PC-3 (cell line): ENCODE measurements around the gene AMER2. TPM values are rescaled to one million over a fixed set of nuclear protein-coding genes. Genes with fewer than 3 reads are reported as not detected.

Experiments
- ATAC-seq: fragments of 200-7000 bp; cut with Tn5 transposase; 2 replicates; pipeline ENCODE4 v1.9.1; 2020; ENCODE audit warnings: mild to moderate bottlenecking, moderate library complexity
- BruUV-seq: library from RNA; stranded (reverse); fragments of 400-500 nt; replicated peaks from 2 replicates; lab custom pipeline; 2021; lab: Mats Ljungman, UMichigan
- CTCF ChIA-PET: fragments of 300-600 bp; sonication (Branson Sonifier 250); formaldehyde crosslinking; loops from one replicate; lab custom pipeline; 2022; ENCODE audit warnings: antibody characterized with exemption; lab: Charles Lee
- POLR2A ChIA-PET: fragments of 300-600 bp; sonication (Branson Sonifier 250); formaldehyde crosslinking; loops from one replicate; lab custom pipeline; 2022; ENCODE audit warnings: antibody characterized with exemption; ENCODE audit not compliant: unreplicated experiment; lab: Charles Lee
- DNase-seq: peaks from one replicate; pipeline ENCODE4 v3.0.0-alpha.2; 2015
- H2AFZ ChIP-seq: fragments of 300-600 bp; sonication (generic); 2 replicates; pipeline ENCODE4 v1.6.0; 2016; ENCODE audit warnings: antibody characterized with exemption, low read length
- H3F3A ChIP-seq: fragments of 300-600 bp; sonication (generic); one replicate; pipeline ENCODE4 v1.6.0; 2017; ENCODE audit warnings: antibody characterized with exemption, low read length, control low read depth, mild to moderate bottlenecking; ENCODE audit not compliant: unreplicated experiment
- H3K27ac ChIP-seq: fragments of 300-600 bp; sonication (generic); 2 replicates; pipeline ENCODE4 v1.5.1; 2016; ENCODE audit warnings: mild to moderate bottlenecking, low read length
- H3K27me3 ChIP-seq: fragments of 300-600 bp; sonication (generic); 2 replicates; pipeline ENCODE4 v1.6.1; 2016; ENCODE audit warnings: low read length, mixed read lengths
- H3K36me3 ChIP-seq: fragments of 300-600 bp; sonication (generic); 2 replicates; pipeline ENCODE4 v1.6.1; 2016; ENCODE audit warnings: low read depth, mixed run types, low read length, mixed read lengths
- H3K4me1 ChIP-seq: fragments of 300-600 bp; sonication (generic); 2 replicates; pipeline ENCODE4 v1.5.1; 2016; ENCODE audit warnings: low read length; ENCODE audit not compliant: insufficient read depth
- H3K4me2 ChIP-seq: fragments of 300-600 bp; sonication (generic); 2 replicates; pipeline ENCODE4 v1.6.0; 2016; ENCODE audit warnings: low read length
- H3K4me3 ChIP-seq: fragments of 300-600 bp; sonication (generic); 2 replicates; pipeline ENCODE4 v1.5.1; 2016; ENCODE audit warnings: mild to moderate bottlenecking, low read length, mixed read lengths
- H3K79me2 ChIP-seq: fragments of 300-600 bp; sonication (generic); 2 replicates; pipeline ENCODE4 v1.6.1; 2017; ENCODE audit warnings: low read length, mixed read lengths
- H3K9ac ChIP-seq: fragments of 300-600 bp; sonication (generic); 2 replicates; pipeline ENCODE4 v1.6.0; 2016; ENCODE audit warnings: mild to moderate bottlenecking, low read length
- H3K9me2 ChIP-seq: fragments of 300-600 bp; sonication (generic); replicated peaks from 2 replicates; pipeline ENCODE4 v1.6.1; 2016; ENCODE audit warnings: mixed run types, low read length, mixed read lengths
- H3K9me3 ChIP-seq: fragments of 300-600 bp; sonication (generic); 2 replicates; pipeline ENCODE4 v1.6.1; 2016; ENCODE audit warnings: low read length, mixed read lengths
- H4K20me1 ChIP-seq: fragments of 300-600 bp; sonication (generic); 2 replicates; pipeline ENCODE4 v1.6.1; 2016; ENCODE audit warnings: low read length, mixed read lengths
- EZH2 ChIP-seq: fragments of 300-600 bp; sonication (generic); IDR thresholded peaks from one replicate; pipeline ENCODE4 v1.6.1; 2017; ENCODE audit warnings: antibody characterized with exemption, mild to moderate bottlenecking, low read length; ENCODE audit not compliant: unreplicated experiment
- EZH2phosphoT487 ChIP-seq: fragments of 300-600 bp; sonication (generic); IDR thresholded peaks from 2 replicates; pipeline ENCODE4 v1.6.1; 2018; ENCODE audit warnings: mild to moderate bottlenecking, antibody characterized with exemption, low read length, borderline replicate concordance
- intact Hi-C: fragments of 100-400 bp; cut with micrococcal nuclease; formaldehyde crosslinking; loops from 2 replicates; pipeline ENCODE4 v1.9.0; 2023
- total RNA-seq: library from RNA; depleted of rRNA; stranded (reverse); fragments of >200 nt; gene quantifications from 2 replicates; pipeline ENCODE4 v1.2.3, GENCODE V29; 2014
- TF ChIP-seq, protein P1 (sequence below): fragments of 300-600 bp; sonication (generic); conservative IDR thresholded peaks from 2 replicates; pipeline ENCODE4 v1.5.1; 2017; ENCODE audit warnings: antibody characterized with exemption, low read depth, mild to moderate bottlenecking, low read length

Gene AMER2
- total RNA-seq, 1 experiment from 2014 or later = not detected

DNA sequence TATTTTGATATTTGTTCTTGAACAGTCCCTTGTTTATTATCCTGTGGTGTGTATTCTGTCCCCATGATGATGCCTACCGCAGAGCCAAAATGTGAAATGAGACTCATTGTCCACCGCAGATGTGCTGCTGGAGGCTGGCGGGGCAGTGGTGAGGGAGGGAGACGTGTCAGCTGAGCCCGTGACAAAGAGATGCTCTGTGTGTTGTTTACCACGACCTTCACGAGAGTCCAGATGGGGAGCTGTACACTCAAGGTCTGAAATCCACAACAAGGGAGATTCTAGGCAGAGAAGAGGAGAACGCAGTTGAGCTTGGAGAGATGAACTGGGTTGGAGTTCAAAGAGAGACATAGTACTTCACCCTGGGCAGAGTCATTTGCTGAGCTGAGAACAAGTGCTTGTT lies 20.8 kb upstream of the AMER2 start:
- no peaks in the 10 kb centered on the region for H3K36me3 ChIP-seq
- ATAC-seq (no peak), DNase-seq (no peak)
- H3K4me3 ChIP-seq = no peak overlapping the region
- H2AFZ ChIP-seq = no peak overlapping the region
- no peaks in the 10 kb centered on the region for H3K9me3 ChIP-seq
- no peak overlapping the region for H3K9ac ChIP-seq
- no peak overlapping the region for H3K27ac ChIP-seq
- H3F3A ChIP-seq = no peaks in the 10 kb centered on the region
- no peaks in the 10 kb centered on the region for H3K4me1 ChIP-seq
- H3K79me2 ChIP-seq = no peaks in the 10 kb centered on the region
- peaks cover 76% of the 10 kb centered on the region for H3K27me3 ChIP-seq
- intact Hi-C loops = no loop called here
- no peaks in the 10 kb centered on the region for H3K9me2 ChIP-seq
- POLR2A ChIA-PET = interaction anchor here (0.6 kb wide), 1 partner anchor 351 kb away, joined by 4 read pairs; no protein-coding TSS in a partner anchor
- H4K20me1 ChIP-seq = no peaks in the 10 kb centered on the region
- no TSS peak for BruUV-seq
- no peak overlapping the region for H3K4me2 ChIP-seq
- TF ChIP-seq, protein P1, sequence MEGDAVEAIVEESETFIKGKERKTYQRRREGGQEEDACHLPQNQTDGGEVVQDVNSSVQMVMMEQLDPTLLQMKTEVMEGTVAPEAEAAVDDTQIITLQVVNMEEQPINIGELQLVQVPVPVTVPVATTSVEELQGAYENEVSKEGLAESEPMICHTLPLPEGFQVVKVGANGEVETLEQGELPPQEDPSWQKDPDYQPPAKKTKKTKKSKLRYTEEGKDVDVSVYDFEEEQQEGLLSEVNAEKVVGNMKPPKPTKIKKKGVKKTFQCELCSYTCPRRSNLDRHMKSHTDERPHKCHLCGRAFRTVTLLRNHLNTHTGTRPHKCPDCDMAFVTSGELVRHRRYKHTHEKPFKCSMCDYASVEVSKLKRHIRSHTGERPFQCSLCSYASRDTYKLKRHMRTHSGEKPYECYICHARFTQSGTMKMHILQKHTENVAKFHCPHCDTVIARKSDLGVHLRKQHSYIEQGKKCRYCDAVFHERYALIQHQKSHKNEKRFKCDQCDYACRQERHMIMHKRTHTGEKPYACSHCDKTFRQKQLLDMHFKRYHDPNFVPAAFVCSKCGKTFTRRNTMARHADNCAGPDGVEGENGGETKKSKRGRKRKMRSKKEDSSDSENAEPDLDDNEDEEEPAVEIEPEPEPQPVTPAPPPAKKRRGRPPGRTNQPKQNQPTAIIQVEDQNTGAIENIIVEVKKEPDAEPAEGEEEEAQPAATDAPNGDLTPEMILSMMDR = no peak
- TF ChIP-seq EZH2phosphoT487 = no peak
- no peak for TF ChIP-seq EZH2
- CTCF ChIA-PET = no interaction called here

DNA sequence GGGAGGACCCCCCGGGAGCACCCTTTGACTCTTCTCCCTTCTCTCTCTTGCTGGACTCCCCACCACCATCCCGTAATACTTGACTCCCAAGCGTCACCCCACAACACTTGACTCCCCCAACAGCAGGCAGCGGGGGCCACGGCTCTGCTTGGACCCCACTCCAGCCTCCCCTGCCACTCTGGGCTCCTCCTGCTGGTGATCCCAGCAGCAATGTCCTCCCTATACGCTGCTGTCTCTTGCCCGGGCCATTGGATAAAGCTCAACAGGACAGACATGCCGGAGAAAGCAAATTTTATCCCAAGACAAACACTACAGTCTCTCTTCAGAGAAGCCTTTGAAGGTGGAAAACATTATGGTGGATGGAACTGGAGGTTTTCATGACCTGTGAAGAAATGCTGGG lies 20.4 kb upstream of the AMER2 start:
- no peaks in the 10 kb centered on the region for H4K20me1 ChIP-seq
- CTCF ChIA-PET = no interaction called here
- no peaks in the 10 kb centered on the region for H3F3A ChIP-seq
- H3K9ac ChIP-seq = no peak overlapping the region
- no peak overlapping the region for H3K4me2 ChIP-seq
- POLR2A ChIA-PET = interaction anchor here (0.6 kb wide), 1 partner anchor 350 kb away, joined by 4 read pairs; no protein-coding TSS in a partner anchor
- no peak overlapping the region for H2AFZ ChIP-seq
- H3K27ac ChIP-seq = no peak overlapping the region
- ATAC-seq (no peak), DNase-seq (no peak)
- H3K9me2 ChIP-seq = no peaks in the 10 kb centered on the region
- H3K4me1 ChIP-seq = no peaks in the 10 kb centered on the region
- intact Hi-C loops = no loop called here
- BruUV-seq = no TSS peak
- TF ChIP-seq EZH2phosphoT487 (no peak), EZH2 (no peak)
- TF ChIP-seq, protein P1 = no peak
- no peaks in the 10 kb centered on the region for H3K36me3 ChIP-seq
- no peaks in the 10 kb centered on the region for H3K9me3 ChIP-seq
- H3K27me3 ChIP-seq = peaks cover 80% of the 10 kb centered on the region
- no peaks in the 10 kb centered on the region for H3K79me2 ChIP-seq
- no peak overlapping the region for H3K4me3 ChIP-seq

DNA sequence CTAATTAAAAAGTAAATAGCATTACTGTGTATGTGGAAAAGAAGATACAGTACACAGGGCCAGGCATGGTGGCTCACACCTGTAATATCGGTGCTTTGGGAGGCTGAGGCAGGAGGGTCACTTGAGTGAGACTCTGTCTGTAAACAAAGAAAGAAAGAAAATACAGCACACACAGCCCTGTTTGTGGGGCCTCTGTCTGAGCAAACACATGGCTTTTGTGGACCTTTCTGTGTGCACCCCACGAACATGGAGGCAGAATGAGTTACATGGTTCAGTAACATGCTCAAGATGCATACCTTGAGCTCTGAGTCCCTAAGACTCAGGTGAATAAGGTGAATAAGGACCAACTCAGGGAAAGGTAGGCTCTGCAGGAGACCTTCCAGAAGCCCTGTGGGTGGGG lies 20.0 kb upstream of the AMER2 start:
- DNase-seq (no peak), ATAC-seq (no peak)
- Histone ChIP-seq H3K9ac (no peak overlapping the region), H3K27ac (no peak overlapping the region), H3K27me3 (peaks cover 78% of the 10 kb centered on the region), H3K4me1 (no peaks in the 10 kb centered on the region), H3K9me3 (no peaks in the 10 kb centered on the region), H3F3A (no peaks in the 10 kb centered on the region), H3K79me2 (no peaks in the 10 kb centered on the region), H3K4me3 (no peak overlapping the region), H3K9me2 (no peaks in the 10 kb centered on the region), H3K36me3 (no peaks in the 10 kb centered on the region), H2AFZ (no peak overlapping the region), H3K4me2 (no peak overlapping the region), H4K20me1 (no peaks in the 10 kb centered on the region)
- TF ChIP-seq EZH2 (no peak), EZH2phosphoT487 (no peak)
- TF ChIP-seq, protein P1 = no peak
- intact Hi-C loops = no loop called here
- ChIA-PET CTCF (no interaction called here), POLR2A (interaction anchor here (0.6 kb wide), 1 partner anchor 350 kb away, joined by 4 read pairs; no protein-coding TSS in a partner anchor)
- no TSS peak for BruUV-seq
